NCI-H345 (cell line): ENCODE results near the gene URI1.

Source experiments
- DNase-seq: peaks from one replicate; lab custom pipeline; 2025; lab: John Stamatoyannopoulos, UW

The URI1 gene

DNA sequence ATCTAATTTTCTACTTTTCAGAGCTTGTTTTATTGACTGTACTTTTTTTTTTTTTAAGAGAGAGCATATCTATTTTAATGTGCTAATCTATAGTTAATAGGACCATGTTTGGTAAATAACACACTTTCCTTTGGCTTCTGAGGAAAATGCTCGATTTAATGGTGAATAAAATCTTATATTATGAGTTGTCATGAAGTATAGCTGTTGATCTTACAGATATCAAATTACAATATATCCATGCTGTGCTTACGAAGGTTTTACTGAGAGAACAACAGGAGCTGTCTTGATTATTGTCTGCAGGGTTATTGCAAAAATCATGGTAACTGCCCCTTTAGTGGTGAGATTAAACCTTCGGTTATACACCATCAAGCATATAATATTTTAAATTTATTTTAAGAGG, 29.6 kb downstream of the URI1 start:
- DNase-seq: no peak

DNA sequence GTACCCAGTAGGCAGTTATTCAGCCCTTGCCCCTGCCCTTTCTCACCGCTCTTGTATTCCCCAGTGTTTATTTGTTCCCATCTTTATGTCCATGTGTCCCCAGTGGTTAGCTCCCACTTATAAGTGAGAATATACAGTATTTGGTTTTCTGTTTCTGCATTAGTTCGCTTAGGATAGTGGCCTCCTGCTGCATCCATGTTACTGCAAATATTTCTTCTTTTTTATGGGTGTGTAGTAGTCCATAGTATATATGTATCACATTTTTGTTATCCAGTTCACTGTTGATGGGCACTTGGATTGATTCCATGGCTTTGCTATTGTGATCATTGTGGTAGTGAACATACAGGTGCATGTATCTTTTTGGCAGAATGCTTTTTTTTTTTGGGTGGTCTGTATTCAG, 32.7 kb downstream of the URI1 start:
- no peak for DNase-seq

DNA sequence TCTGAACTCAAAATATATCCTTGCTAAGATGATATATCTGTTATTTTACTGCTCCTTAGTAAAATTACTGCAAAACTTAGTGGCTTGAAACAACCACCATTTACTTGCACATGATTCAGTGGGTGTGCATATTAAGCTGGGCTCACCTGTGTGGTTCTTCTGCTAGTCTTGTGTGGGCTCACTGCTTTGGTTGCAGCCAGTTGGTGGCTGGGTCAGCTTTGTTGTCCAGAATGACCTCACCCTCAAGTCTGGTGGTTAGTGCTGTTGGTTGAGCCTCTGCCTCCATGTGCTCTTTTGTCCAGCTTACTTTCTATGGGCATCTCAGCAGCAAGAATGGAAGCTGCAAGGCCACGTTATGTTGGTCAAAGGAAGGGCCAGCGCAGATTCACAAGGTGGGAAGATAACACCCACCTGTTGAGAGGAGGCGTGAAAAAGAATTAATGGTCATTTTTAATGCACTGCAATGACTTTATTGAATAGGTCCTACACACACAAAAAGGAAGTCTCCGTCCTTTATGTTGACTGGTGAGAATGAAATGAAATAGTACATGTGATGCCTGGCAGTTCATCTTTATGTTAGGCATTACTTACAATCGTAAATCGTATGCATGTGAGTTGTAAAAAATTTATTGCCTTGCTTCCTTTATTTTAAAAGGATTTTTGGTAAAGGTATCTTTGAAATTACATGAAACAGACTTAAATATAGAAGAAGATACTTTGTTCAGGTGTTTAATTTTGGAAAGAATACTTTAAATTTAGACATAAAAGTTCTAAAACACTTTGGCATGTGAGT, 34.3 kb downstream of the URI1 start:
- DNase-seq: no peak

DNA sequence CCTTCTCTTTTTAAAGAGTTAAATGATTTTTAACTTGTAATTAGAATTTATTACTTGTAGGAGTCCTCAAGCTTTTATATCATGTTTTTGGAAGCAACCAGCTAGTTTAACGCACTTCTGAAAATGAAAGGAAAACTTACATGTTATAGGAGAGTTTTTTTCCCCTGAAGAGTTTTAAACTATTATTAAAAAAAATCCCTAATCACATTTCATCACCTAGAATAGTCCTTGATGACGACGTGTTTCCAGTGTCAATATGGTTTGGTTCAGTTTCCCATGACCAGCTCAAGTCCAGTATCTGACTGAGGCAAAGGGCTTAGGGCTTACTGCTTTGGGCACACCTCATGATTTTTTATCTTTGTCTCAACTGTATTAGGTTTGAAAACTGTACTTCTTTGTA, 36.0 kb downstream of the URI1 start:
- no peak for DNase-seq

DNA sequence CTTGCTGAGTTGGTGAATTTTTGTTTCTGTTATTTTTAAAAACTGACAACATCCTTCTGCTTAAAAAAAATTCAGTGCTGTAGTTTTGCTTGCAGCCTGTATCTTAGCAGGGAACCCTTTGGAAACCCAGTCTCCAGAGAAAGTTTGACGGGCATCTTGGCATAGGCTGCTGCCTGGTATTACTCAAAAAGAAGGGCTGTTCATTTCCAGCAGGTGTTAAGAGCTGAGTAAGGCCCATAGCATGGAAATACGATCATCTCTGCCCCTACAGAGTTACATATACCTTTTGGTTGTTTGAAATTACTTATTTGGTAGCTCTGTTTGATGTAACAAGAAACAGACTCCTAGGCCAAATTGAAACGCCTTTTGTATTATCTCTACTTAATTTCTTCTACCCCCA, 41.5 kb downstream of the URI1 start:
- DNase-seq: no peak

DNA sequence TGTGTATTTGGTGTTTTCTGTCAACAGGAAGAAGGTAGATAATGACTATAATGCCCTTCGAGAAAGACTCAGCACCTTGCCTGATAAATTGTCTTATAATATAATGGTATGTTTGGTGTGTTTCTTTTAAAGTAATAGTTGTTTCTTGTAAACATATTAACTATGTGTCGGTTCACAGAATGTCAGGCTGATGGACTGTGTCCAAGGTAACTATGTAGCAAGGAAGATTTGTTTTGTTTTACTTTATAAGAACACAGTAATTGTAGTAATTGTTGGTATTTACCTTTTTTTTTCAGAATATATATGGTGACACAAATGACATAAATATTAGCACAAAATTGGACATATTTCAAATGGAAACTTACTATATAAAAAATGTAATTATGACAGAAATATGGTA, 43.2 kb downstream of the URI1 start:
- DNase-seq: no peak

DNA sequence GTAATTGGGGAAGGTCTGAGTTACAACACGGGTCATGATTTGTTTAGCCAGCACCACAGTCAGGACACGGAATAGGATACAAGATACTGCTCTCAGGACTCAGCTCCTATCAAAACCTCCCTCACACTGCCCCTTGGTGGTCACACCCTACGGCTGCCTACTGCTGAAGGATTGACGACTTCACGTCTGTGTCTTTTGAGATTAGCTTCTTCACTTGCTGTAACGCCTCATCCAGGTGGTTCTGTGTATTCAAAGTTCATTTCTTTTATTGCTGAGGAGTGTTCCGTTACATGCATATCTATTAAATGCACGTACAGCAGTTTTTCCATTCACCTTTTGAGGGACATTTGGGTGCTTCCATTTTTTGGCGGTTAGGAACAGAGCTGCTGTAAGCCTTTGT, 46.3 kb downstream of the URI1 start:
- no peak for DNase-seq

DNA sequence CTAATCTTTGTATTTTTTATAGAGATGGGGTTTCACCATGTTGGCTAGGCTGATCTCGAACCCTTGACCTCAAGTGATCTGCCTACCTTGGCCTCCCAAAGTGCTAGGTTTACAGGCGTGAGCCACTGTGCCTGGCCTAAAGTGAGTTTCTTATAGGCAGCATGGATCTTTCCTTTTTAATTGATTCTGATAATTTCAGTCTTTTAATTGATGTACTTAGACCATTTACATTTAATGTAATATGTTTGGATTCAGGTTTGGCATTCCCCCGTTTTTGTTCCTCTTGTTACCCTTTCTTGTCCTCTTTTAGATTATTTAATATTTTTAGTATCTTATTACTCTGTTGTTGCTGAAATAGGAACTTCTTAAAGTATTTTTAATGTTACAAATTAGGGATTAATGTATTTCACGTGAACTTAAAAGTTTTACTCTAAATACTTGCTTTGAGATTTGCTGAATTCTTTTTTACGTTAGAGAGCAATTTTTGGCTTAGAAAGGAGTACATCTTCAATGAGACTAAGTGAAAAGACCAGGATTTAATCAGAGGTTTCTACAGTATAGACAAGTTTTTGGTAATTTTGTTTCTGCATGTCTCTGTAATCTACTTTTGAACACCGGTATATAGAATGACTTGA, 50.3 kb downstream of the URI1 start:
- no peak for DNase-seq

DNA sequence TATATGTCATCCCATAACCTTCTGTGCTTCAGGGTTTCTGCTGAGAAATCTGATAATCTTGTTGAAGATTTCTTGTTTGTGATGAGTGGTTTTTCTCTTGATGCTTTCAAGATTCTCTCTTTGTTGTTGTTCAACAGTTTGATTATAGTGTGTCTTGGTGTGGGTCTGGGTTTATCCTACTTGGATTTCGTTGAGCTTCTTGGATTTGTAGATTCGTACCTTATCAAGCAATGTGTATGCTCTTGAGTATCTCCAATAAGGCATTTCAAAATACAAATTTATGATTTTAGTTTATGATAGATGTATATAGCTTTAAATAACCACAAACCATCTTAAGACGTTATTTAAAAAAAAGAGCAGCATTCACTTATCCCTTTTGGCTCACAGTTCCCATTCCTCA, 57.5 kb downstream of the URI1 start:
- no peak for DNase-seq

DNA sequence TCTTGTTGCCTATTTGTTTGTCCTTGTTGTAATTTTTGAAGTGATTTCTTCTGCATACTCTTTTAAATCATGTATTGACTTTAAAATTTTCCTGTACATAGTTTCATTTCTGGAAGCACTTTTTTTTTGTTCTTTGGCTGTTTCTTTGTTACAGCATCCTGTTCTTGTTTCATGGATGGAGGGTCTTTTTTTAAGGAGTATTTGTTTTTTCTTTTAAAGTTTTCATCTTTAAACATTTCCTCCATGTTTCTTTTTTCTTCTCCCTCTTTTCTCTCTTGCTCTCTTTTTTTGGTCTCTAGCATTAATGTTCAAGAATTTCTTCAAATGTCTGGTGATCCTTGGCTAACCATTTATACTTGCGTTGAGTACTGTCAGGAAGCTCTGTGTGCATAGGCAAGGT, 58.8 kb downstream of the URI1 start:
- DNase-seq: no peak

DNA sequence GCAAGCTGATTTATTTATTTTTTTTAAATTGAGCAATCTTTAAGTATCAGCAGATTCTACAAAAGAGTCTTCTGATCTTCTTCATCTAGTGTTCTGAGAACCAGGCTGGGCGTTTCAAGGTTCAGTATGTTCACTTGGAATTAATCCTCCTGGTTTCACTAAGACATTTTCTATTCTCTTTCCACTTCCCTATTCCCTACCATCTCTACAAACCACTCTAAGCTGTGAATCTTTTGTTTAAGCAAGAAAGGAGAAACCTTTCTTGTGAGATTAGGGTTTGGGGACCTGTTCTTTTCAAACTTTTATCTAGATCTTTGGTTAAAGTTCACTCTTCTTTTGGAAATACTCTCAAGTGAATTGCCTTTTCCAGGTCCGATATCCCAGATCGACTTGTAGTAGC, 59.3 kb downstream of the URI1 start:
- DNase-seq: no peak

DNA sequence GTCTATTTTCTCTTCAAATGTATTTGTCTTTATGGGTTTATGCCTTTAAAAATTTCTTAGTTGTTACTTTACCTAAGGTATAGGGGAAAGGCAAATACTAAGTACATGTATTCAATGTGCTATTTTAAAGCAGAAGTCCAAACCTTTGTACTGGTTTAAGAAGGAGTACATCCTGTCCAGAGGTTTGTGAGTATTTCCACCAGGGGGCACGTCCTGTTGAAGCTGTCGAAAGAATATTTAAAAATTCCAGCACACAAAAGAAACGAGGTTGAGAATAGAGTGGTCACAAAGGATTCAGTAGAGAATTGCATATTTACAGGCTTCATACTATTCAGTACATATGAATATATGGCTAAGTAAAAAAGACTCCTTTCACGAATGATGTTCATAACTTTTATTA, 59.8 kb downstream of the URI1 start:
- DNase-seq: no peak

DNA sequence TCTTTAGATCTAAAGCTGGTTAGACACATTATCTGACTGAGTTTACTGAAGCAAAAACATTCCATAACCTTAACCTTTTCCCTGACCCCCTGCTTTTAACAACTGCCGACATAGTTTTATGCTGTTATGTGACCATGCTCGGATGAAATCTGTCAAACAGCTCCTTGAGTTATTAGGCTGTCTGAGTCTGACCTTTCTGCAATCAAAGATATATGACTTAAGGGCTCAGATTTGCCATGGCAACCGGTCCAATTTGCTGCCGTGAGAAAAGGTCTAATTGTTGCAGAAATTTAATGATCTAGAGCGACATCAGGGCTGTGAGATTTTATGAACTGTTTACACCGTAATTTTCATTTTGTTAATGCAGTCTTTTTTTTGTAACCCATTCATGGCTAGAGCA, 61.8 kb downstream of the URI1 start:
- no peak for DNase-seq

DNA sequence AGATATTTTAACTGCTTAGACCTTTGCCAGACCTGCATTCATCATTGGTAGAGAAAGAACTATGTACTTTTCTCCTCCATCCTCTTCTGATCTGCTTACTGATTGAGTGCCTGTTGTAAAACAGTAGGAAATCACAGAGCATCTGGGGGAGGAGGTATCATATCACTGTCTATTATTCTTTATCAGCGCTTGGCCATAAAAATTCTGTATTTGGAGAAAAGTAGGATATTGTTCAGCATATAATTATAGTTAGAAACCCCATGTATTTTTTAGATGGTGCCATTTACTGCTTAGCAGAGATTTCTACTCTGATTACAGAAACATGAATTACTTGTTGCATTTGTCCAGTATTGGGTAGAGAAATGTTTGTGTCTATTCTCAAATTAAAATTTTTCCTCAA, 62.4 kb downstream of the URI1 start:
- DNase-seq: no peak

DNA sequence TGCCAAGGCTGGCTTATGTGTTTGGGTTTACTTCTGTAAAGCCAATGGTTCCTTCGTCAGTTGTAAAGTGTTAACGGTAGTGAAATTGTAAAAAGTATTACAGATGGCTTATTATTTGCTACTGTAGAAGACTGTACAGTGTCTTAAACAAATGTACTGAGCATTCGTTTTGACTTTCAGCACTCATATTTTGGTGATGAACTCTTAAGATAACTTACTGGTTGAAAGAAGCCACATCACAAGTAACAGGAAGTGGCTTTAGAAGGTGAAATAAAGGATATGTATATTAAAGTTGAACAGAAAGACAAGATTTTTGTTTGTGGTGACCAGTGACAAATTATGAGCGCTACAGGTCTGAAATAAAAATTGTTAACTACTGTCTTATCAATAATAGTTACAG, 64.2 kb downstream of the URI1 start:
- no peak for DNase-seq

DNA sequence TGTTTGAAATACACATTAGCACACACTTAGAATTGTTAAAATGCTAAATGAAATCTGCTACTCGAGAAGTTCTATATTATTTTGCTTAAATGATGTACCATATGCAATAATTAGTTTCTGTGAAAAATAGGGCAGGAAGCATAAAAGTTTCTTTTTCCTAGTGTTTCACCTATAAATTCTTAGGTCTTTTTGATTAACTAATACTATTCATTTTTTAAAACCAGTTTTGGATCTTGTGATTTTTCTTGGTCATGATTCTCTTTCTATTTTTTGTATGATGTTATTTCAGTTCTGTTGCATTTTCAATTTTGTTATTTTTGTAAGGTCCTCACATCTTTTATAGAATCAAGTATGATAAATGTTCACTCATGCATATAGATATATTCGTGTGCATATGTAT, 66.1 kb downstream of the URI1 start:
- no peak for DNase-seq

DNA sequence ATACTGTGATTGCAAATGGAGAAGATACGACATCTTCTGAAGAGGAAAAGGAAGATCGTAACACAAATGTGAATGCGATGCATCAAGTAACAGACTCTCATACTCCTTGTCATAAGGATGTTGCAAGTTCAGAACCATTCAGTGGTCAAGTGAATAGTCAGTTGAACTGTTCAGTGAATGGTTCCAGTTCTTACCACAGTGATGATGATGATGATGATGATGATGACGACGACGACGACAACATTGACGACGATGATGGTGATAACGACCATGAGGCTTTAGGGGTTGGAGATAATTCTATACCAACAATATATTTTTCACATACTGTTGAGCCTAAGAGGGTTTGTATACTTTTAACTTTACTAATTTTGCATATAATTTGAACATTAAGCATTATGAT, 67.0 kb downstream of the URI1 start:
- DNase-seq: no peak

DNA sequence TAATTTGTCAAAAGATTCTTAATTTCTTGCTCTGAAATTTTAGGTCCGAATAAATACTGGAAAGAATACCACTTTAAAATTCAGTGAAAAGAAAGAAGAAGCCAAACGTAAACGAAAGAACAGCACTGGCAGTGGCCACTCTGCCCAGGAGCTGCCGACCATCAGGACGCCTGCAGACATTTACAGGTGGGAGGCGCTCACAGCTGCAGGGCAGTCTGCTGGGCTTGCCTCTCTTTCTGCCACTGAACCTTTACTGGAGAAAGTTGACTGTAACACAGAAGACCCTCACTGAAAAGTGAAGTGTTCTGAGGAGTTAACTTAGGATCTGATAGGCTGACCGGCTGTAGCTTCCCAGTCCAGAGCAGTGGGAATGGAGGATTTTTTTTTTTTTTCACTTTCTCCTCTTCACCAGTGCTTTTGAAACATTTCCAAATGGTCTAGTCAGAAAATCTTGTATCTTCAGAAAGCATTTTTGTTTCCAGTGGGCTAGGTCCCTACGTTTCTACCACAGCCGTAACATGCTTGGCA, 69.1 kb downstream of the URI1 start:
- no peak for DNase-seq

DNA sequence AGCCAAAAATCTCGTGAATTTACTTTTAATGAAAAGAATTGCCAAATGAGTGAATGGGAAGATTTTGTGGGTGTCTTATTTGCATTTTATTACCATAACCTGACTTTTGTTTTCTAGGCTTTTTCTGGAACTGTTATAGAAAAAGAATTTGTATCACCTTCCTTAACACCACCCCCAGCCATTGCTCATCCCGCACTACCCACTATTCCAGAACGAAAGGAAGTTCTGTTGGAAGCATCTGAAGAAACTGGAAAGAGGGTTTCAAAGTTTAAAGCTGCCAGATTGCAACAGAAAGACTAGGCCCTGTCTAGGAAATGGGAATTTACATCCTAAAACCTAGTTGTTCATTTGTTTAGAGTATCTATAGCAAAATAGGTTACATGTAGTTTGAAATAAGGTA, 72.7 kb downstream of the URI1 start:
- DNase-seq: no peak

DNA sequence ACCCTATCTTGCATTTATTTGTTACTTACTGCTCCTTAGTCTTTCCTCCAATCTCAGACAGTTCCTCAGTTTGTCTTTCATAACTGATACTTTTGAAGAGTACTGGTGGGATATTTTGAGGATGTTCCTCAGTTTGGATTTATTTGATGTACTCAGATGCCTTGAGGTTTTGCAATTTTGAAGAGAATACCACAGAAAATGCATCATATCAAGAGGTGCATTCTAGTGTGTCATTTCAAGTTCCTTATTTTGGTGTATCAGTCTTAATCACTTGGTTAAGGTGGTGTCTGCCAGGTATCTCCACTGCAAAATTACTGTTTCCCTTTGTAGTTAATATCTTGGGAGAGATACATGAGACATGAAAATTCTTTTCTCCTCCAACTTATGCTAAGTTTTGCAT, 75.1 kb downstream of the URI1 start:
- DNase-seq: no peak

DNA sequence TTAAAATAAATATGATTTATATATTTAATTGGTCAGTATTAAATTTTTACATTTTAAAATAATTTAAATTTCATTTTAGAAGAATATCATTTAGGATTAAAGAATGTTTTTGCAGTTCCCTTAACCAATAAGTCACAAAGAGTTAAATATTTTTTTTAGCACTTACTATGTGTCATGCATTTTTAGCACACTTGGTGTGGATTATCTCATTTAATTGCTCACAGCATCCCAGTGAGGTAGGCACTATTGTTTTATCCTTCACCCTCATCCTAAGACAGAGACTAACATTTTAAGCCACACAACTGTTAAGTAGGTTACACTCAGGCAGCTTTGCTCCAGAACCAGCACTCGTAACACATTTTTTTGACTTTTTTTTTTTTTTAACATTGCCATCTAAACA, 78.2 kb downstream of the URI1 start:
- DNase-seq: no peak

DNA sequence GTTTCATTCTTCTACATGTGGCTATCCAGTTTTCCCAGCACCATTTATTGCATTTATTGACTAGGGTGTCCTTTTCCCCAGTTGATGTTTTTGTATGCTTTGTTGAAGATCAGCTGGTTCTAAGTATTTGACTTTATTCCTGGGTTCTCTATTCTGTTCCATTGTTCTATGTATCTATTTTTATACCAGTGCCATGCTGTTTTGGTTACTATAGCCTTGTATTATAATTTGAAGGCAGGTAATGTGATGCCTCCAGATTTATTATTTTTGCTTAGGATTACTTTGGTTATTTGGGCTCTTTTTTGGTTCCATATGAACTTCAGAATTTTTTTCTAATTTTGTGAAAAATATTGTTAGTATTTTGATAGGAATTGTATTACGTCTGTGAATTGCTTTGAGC, 80.6 kb downstream of the URI1 start:
- no peak for DNase-seq

DNA sequence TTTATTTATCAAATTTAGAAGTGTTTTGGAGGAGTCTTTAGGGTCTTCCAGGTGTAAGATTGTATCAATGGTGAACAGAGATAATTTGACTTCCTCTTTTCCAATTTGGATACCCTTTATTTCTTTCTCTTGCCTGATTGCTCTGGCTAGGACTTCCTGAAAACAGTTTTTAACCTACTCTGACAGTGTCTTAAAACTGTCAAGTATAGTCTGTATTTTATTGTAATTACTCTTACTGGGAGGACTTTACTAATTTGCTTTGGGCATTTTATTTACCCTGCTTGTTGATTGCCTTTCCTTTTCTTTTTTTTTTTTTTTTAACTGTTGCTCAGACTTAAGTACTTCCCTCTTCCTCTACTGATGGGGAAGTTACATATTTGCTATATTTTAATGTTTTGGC, 81.3 kb downstream of the URI1 start:
- no peak for DNase-seq

DNA sequence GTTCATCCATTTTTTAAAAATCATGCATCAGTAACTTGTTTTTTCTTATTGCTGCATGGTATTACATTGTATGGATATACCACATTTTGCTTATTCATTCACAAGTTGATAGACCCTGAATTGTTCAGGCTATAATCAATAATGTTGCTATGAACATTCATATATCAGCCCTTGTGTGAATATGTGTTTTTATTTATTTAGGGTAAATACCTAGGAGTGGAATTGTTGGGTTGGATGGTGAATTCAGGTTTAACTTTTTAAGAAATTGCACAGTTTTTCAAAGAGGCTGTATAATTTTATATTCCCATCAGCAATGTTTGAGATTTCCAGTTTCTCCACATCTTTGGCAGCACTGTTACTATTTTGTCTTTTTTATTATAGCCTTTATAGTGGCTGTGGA, 82.1 kb downstream of the URI1 start:
- DNase-seq: no peak
